HCT116 (cell line): Measurements from ENCODE around the gene COL23A1. TPM values are rescaled to one million over a fixed set of nuclear protein-coding genes. Genes with fewer than 3 reads are reported as not detected.

Source experiments
- ATAC-seq: fragments of 200-7000 bp; cut with Tn5 transposase; 2 replicates; pipeline ENCODE4 v1.9.1; 2020; ENCODE audit warnings: mild to moderate bottlenecking, moderate library complexity
- BruUV-seq: library from RNA; stranded (reverse); fragments of 400-500 nt; replicated peaks from 2 replicates; lab custom pipeline; 2021; lab: Mats Ljungman, UMichigan
- CTCF ChIA-PET: fragments of 300-600 bp; sonication (Branson Sonifier 250); formaldehyde crosslinking; loops from one replicate; lab custom pipeline; 2021; ENCODE audit warnings: antibody characterized with exemption; lab: Charles Lee
- POLR2A ChIA-PET: fragments of 300-600, 350-600 bp; sonication (Branson Sonifier 250); formaldehyde crosslinking; loops from one replicate; lab custom pipeline; 2021; ENCODE audit warnings: antibody characterized with exemption; lab: Charles Lee
- RAD21 ChIA-PET, 2 experiments: fragments of 300-600 bp; sonication (Branson Sonifier 250); formaldehyde crosslinking; loops; one replicate each; lab custom pipeline; 2023; ENCODE audit warnings: low total read pairs in 2 of 2; ENCODE audit not compliant: uncharacterized antibody in 2 of 2, unreplicated experiment in 2 of 2, low non-redundant PET in 1 of 2; lab: Charles Lee
- DNase-seq: peaks from one replicate; pipeline ENCODE4 v3.0.0-alpha.2; 2010; ENCODE audit warnings: low read depth, low spot score
- H2AFZ ChIP-seq: fragments of 200-600 bp; shearing (Covaris generic), sonication (generic); 2 replicates; pipeline ENCODE4 v1.6.1; 2017; ENCODE audit warnings: low read depth, mixed run types, mixed read lengths, antibody characterized with exemption, low read length; ENCODE audit not compliant: poor library complexity, severe bottlenecking
- H3K27ac ChIP-seq: 2 replicates; pipeline ENCODE4 v1.5.1; 2012; ENCODE audit warnings: low read depth, low read length
- H3K27me3 ChIP-seq: fragments of 200-600 bp; sonication (generic); 2 replicates; pipeline ENCODE4 v1.6.1; 2016; ENCODE audit warnings: mixed run types, low read length, mixed read lengths; ENCODE audit not compliant: insufficient read depth
- H3K36me3 ChIP-seq, 2 experiments: fragments of 200-500 bp in 1 of 2; fragments of 200-600 bp in 1 of 2; sonication (Bioruptor generic) in 1 of 2; sonication (generic) in 1 of 2; 2 replicates each; pipeline versions ENCODE4 v1.5.1 to v1.6.1; 2014 to 2016; ENCODE audit warnings: low read length in 2 of 2, inconsistent platforms in 1 of 2, mixed read lengths in 1 of 2, mixed run types in 1 of 2; ENCODE audit not compliant: insufficient read depth in 2 of 2, control insufficient read depth in 1 of 2
- H3K4me1 ChIP-seq, 2 experiments: fragments of 200-600 bp in 1 of 2; sonication (generic) in 1 of 2; 2 replicates each; pipeline versions ENCODE4 v1.5.1 to v1.6.1; 2012 to 2017; ENCODE audit warnings: low read length in 2 of 2, inconsistent platforms in 1 of 2, mild to moderate bottlenecking in 1 of 2, mixed read lengths in 1 of 2, mixed run types in 1 of 2, moderate library complexity in 1 of 2; ENCODE audit not compliant: insufficient read depth in 2 of 2, control insufficient read depth in 1 of 2
- H3K4me2 ChIP-seq: fragments of 200-600 bp; sonication (generic); 2 replicates; pipeline ENCODE4 v1.6.1; 2017; ENCODE audit warnings: mixed run types, low read length, mixed read lengths
- H3K4me3 ChIP-seq, 2 experiments: fragments of 200-600 bp in 1 of 2; sonication (generic) in 1 of 2; replicated peaks in 1 of 2; 2 replicates each; pipeline ENCODE4 v1.5.1; 2011 to 2016; ENCODE audit warnings: low read length in 2 of 2, control low read depth in 1 of 2, low read depth in 1 of 2, mild to moderate bottlenecking in 1 of 2, mixed read lengths in 1 of 2, mixed run types in 1 of 2
- H3K79me2 ChIP-seq: fragments of 200-600 bp; sonication (generic); 2 replicates; pipeline ENCODE4 v1.6.1; 2017; ENCODE audit warnings: mild to moderate bottlenecking, mixed run types, low read length, moderate library complexity, mixed read lengths; ENCODE audit not compliant: insufficient read depth
- H3K9ac ChIP-seq: fragments of 200-600 bp; sonication (generic); 2 replicates; pipeline ENCODE4 v1.6.1; 2016; ENCODE audit warnings: low read length, mixed read lengths
- H3K9me2 ChIP-seq: fragments of 200-600 bp; sonication (generic), shearing (Covaris generic); 2 replicates; pipeline ENCODE4 v1.6.1; 2017; ENCODE audit warnings: mixed run types, mild to moderate bottlenecking, moderate library complexity; ENCODE audit not compliant: insufficient read depth
- H3K9me3 ChIP-seq, 2 experiments: fragments of 200-500 bp in 1 of 2; fragments of 200-600 bp in 1 of 2; sonication (Bioruptor generic) in 1 of 2; sonication (generic) in 1 of 2; 2 replicates each; pipeline ENCODE4 v1.6.1; 2014 to 2017; ENCODE audit warnings: low read length in 2 of 2, mixed read lengths in 2 of 2, inconsistent platforms in 1 of 2, low read depth in 1 of 2, mild to moderate bottlenecking in 1 of 2, mixed run types in 1 of 2, moderate library complexity in 1 of 2; ENCODE audit not compliant: control insufficient read depth in 1 of 2, insufficient read depth in 1 of 2
- H4K20me1 ChIP-seq: fragments of 200-600 bp; sonication (generic), shearing (Covaris generic); 2 replicates; pipeline ENCODE4 v1.6.1; 2017; ENCODE audit warnings: mixed run types, mild to moderate bottlenecking, moderate library complexity; ENCODE audit not compliant: insufficient read depth
- EGR1 ChIP-seq: IDR thresholded peaks from 2 replicates; pipeline ENCODE4 v1.6.1; 2012; ENCODE audit warnings: low read depth
- ELF1 ChIP-seq: IDR thresholded peaks from 2 replicates; pipeline ENCODE4 v1.6.1; 2012; ENCODE audit warnings: low read depth, borderline replicate concordance
- EZH2phosphoT487 ChIP-seq: fragments of 200-600 bp; IDR thresholded peaks from 2 replicates; pipeline ENCODE4 v1.6.1; 2018; ENCODE audit warnings: antibody characterized with exemption, borderline replicate concordance
- POLR2A ChIP-seq: IDR thresholded peaks from 2 replicates; pipeline ENCODE4 v1.7.0; 2011; ENCODE audit warnings: borderline replicate concordance; ENCODE audit not compliant: insufficient read depth, insufficient read length; ENCODE audit errors: extremely low read depth
- POLR2AphosphoS5 ChIP-seq: IDR thresholded peaks from 2 replicates; pipeline ENCODE4 v1.6.1; 2011; ENCODE audit warnings: mild to moderate bottlenecking, low read depth, low read length, moderate library complexity
- SIN3A ChIP-seq: IDR thresholded peaks from 2 replicates; pipeline ENCODE4 v1.6.1; 2012; ENCODE audit warnings: low read depth
- SP1 ChIP-seq: IDR thresholded peaks from 2 replicates; pipeline ENCODE4 v1.6.1; 2012; ENCODE audit warnings: low read depth
- SRF ChIP-seq: IDR thresholded peaks from 2 replicates; pipeline ENCODE4 v1.6.1; 2012; ENCODE audit warnings: low read depth
- TCF7L2 ChIP-seq: IDR thresholded peaks from 2 replicates; pipeline ENCODE4 v1.7.0; 2011; ENCODE audit warnings: borderline replicate concordance, inconsistent platforms; ENCODE audit not compliant: insufficient read depth, insufficient read length; ENCODE audit errors: extremely low read depth
- intact Hi-C: fragments of 100-400 bp; cut with micrococcal nuclease; formaldehyde crosslinking; loops from 2 replicates; pipeline ENCODE4 v1.10.0; 2022
- total RNA-seq: library from RNA; stranded (reverse); gene quantifications from one replicate; pipeline ENCODE4 v1.2.1, GENCODE V29; 2021; ENCODE audit not compliant: unreplicated experiment
- TF ChIP-seq, protein P1 (sequence below): IDR thresholded peaks from 2 replicates; pipeline ENCODE4 v1.6.1; 2011; ENCODE audit warnings: mild to moderate bottlenecking, low read length, moderate library complexity; ENCODE audit not compliant: insufficient replicate concordance; ENCODE audit errors: extremely low read depth
- TF ChIP-seq, protein P2 (sequence below): IDR thresholded peaks from 2 replicates; pipeline ENCODE4 v1.6.1; 2012
- TF ChIP-seq, protein P3 (sequence below): IDR thresholded peaks from 2 replicates; pipeline ENCODE4 v1.6.1; 2012; ENCODE audit warnings: low read depth

COL23A1 gene
- total RNA-seq, 1 experiment from 2014 or later, result not detected

DNA sequence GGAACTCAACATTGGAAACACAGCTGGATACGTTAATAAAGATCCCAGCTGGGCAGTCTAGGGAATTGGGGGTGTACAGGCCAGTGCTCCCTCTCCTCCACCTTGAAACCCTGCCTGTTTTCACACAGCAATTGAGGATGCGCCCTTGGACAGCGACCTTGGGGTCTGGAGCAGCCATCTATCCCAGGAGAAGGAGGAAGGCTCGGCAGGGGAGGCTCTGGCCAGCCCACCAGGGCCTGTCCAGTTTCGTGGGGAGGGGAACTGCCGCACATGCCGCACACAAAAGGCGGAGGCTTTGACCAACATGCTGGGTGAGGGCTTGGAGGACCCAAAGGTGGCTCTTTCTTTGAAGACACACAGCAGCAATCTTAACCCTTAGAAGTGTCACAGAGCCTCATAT is 1.4 kb downstream of the COL23A1 start (continued):
- TF ChIP-seq, protein P1, sequence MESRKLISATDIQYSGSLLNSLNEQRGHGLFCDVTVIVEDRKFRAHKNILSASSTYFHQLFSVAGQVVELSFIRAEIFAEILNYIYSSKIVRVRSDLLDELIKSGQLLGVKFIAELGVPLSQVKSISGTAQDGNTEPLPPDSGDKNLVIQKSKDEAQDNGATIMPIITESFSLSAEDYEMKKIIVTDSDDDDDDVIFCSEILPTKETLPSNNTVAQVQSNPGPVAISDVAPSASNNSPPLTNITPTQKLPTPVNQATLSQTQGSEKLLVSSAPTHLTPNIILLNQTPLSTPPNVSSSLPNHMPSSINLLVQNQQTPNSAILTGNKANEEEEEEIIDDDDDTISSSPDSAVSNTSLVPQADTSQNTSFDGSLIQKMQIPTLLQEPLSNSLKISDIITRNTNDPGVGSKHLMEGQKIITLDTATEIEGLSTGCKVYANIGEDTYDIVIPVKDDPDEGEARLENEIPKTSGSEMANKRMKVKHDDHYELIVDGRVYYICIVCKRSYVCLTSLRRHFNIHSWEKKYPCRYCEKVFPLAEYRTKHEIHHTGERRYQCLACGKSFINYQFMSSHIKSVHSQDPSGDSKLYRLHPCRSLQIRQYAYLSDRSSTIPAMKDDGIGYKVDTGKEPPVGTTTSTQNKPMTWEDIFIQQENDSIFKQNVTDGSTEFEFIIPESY, result no peak
- TF ChIP-seq SRF (no peak), TCF7L2 (no peak), SP1 (no peak), POLR2AphosphoS5 (no peak), SIN3A (no peak), EZH2phosphoT487 (no peak)

DNA sequence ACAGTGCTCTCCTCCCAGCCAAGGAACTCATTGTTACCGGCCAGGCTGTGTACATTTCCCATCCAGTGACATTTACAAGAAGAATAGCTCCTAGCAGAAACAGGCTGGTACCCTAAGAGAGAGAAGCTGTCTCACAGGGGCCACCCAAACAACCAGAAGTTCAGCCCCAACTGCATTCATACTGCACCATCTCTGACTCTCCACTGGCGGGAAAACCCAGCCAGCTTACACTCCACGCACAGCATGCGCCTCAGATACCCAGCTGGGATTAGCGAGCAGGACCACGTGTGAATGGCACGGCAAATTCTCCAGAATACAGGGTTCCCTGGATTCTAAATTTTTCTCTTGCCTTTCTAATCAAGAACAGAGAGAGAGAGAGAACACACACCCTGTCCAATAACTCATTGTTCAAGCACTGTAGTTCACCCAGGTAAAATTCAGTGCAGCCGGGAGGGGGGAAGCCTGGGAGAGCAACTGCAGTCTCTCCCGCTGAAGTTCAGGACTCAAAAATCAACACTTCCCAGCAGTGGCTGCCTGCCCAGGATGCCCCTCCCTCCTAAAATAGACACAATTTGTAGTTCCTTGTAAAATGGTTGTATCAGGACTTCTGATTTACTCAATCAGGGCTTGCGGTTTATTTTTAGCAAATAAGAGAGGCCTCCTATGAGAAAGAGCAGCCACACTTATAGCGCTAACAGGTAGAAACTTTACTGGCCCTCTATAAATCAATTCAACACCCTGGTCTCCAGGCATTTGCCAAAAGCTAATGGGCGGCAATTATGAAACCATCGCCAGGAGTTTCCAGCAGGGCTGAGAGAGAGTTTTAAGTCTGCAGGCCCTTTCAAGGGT is 2.2 kb downstream of the COL23A1 start:
- ATAC-seq, result no peak
- RAD21 ChIA-PET, result no interaction called here
- Histone ChIP-seq H3K4me2 (no peak overlapping the region), H3K9me3 (no peaks in the 10 kb centered on the region; a peak in 1 of 4 replicates), H2AFZ (no peak overlapping the region), H3K79me2 (no peaks in the 10 kb centered on the region), H3K9ac (no peak overlapping the region), H3K36me3 (no peaks in the 10 kb centered on the region), H3K27ac (no peak overlapping the region), H3K4me1 (no peaks in the 10 kb centered on the region), H4K20me1 (no peaks in the 10 kb centered on the region), H3K4me3 (no peak overlapping the region), H3K27me3 (no peaks in the 10 kb centered on the region), H3K9me2 (no peaks in the 10 kb centered on the region)
- no peak for TF ChIP-seq ELF1
- no peak for TF ChIP-seq TCF7L2
- TF ChIP-seq POLR2A, result no peak
- TF ChIP-seq, protein P2, sequence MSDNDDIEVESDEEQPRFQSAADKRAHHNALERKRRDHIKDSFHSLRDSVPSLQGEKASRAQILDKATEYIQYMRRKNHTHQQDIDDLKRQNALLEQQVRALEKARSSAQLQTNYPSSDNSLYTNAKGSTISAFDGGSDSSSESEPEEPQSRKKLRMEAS, result no peak
- TF ChIP-seq, protein P3, sequence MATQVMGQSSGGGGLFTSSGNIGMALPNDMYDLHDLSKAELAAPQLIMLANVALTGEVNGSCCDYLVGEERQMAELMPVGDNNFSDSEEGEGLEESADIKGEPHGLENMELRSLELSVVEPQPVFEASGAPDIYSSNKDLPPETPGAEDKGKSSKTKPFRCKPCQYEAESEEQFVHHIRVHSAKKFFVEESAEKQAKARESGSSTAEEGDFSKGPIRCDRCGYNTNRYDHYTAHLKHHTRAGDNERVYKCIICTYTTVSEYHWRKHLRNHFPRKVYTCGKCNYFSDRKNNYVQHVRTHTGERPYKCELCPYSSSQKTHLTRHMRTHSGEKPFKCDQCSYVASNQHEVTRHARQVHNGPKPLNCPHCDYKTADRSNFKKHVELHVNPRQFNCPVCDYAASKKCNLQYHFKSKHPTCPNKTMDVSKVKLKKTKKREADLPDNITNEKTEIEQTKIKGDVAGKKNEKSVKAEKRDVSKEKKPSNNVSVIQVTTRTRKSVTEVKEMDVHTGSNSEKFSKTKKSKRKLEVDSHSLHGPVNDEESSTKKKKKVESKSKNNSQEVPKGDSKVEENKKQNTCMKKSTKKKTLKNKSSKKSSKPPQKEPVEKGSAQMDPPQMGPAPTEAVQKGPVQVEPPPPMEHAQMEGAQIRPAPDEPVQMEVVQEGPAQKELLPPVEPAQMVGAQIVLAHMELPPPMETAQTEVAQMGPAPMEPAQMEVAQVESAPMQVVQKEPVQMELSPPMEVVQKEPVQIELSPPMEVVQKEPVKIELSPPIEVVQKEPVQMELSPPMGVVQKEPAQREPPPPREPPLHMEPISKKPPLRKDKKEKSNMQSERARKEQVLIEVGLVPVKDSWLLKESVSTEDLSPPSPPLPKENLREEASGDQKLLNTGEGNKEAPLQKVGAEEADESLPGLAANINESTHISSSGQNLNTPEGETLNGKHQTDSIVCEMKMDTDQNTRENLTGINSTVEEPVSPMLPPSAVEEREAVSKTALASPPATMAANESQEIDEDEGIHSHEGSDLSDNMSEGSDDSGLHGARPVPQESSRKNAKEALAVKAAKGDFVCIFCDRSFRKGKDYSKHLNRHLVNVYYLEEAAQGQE, result no peak
- TF ChIP-seq EGR1, result no peak
- intact Hi-C loops, result no loop called here
- POLR2A ChIA-PET, result no interaction called here
- no peak for DNase-seq
- CTCF ChIA-PET, result no interaction called here
- BruUV-seq, result no TSS peak
